ENCODE results near the gene NHSL2. TPM values are rescaled to one million over a fixed set of nuclear protein-coding genes. Genes with fewer than 3 reads are reported as not detected.

The NHSL2 gene
- total and polyA plus RNA-seq, 2 experiments from 2014 or later = 4.7 to 9.5 TPM

GRCh38 chrX:71993371-71993770 is 82.7 kb downstream of the NHSL2 start:
- Histone ChIP-seq H3K4me2 (no peak overlapping the region), H3K36me3 (ENCODE audit: insufficient read depth) (no peaks in the 10 kb centered on the region), H3K27me3 (ENCODE audit: insufficient read depth) (no peaks in the 10 kb centered on the region), H3K9me2 (ENCODE audit: insufficient read depth) (no peaks in the 10 kb centered on the region), H3K4me1 (ENCODE audit: insufficient read depth) (peaks cover 18% of the 10 kb centered on the region; the same call in 1 of the 2 replicates), H4K20me1 (replicated peaks; ENCODE audit: insufficient read depth) (no peaks in the 10 kb centered on the region; the same call in none of the 2 replicates), H3K27ac (ENCODE audit: low read depth) (no peak overlapping the region), H3K4me3 (no peak overlapping the region), H2AFZ (no peak overlapping the region), H3F3A (replicated peaks; ENCODE audit: low read depth) (no peaks in the 10 kb centered on the region), H3K79me2 (replicated peaks; ENCODE audit: insufficient read depth) (no peaks in the 10 kb centered on the region; the same call in 1 of the 2 replicates)
- no peaks in the 10 kb centered on the region for H3K9me3 Mint-ChIP-seq
- no peak overlapping the region for H3K27ac Mint-ChIP-seq
- H3K4me1 Mint-ChIP-seq = peaks cover 59% of the 10 kb centered on the region
- H3K36me3 Mint-ChIP-seq (ENCODE audit: low read depth) = no peaks in the 10 kb centered on the region
- ATAC-seq = no peak
- TF ChIP-seq EZH2 (IDR thresholded peaks at IDR 0.05; ENCODE audit: low read depth, unreplicated experiment) (no peak), ZNF114 (CRISPR knock-in tag; IDR thresholded peaks at IDR 0.05) (no peak), CTCF (conservative IDR thresholded peaks at IDR 0.05; ENCODE audit: low read depth in 2 of 2) (no peak), REST (IDR thresholded peaks at IDR 0.05; ENCODE audit: unreplicated experiment) (no peak), POLR2AphosphoS5 (IDR thresholded peaks at IDR 0.05; ENCODE audit: low read depth) (no peak), NANOG (IDR thresholded peaks at IDR 0.05; ENCODE audit: borderline replicate concordance) (no peak), STAT1 (IDR thresholded peaks at IDR 0.05; ENCODE audit: unreplicated experiment) (no peak), ETS1 (IDR thresholded peaks at IDR 0.05) (no peak), JUNB (IDR thresholded peaks at IDR 0.05; ENCODE audit: unreplicated experiment) (no peak), ZNF331 (CRISPR knock-in tag; IDR thresholded peaks at IDR 0.05; ENCODE audit: low read depth) (no peak), EZH2phosphoT487 (IDR thresholded peaks at IDR 0.05; ENCODE audit: unreplicated experiment) (no peak), ZNF462 (CRISPR knock-in tag; IDR thresholded peaks at IDR 0.05) (no peak), CREB1 (CRISPR knock-in tag; IDR thresholded peaks at IDR 0.05; ENCODE audit: low read depth) (no peak)
- no peak for DNase-seq (ENCODE audit: low spot score)
- H3K4me3 Mint-ChIP-seq = no peak overlapping the region
- H3K27me3 Mint-ChIP-seq (ENCODE audit: insufficient read depth, low read depth, poor library complexity) = peaks cover 23% of the 10 kb centered on the region

Measured in GM23338 (cell line).